RWPE1 (cell line): ENCODE results near the gene EGFLAM.

Experiments
- CTCF ChIA-PET: fragments of 350-600 bp; sonication (Branson Sonifier 250); formaldehyde crosslinking; extraction: SDS; loops from one replicate; lab custom pipeline; 2021; lab: Yijun Ruan, JAX
- POLR2A ChIA-PET: fragments of 400-600 bp; formaldehyde crosslinking; extraction: SDS; loops from one replicate; lab custom pipeline; 2020; ENCODE audit warnings: antibody characterized with exemption; ENCODE audit not compliant: low non-redundant PET; lab: Yijun Ruan, JAX
- DNase-seq: peaks from one replicate; pipeline ENCODE4 v3.0.0; 2012; ENCODE audit warnings: low spot score
- H3K27ac ChIP-seq: fragments of 450-650 bp; 2 replicates; pipeline ENCODE4 v1.5.1; 2017
- TF ChIP-seq, protein P1 (sequence below): fragments of 450-650 bp; conservative IDR thresholded peaks from 2 replicates; pipeline ENCODE4 v1.5.1; 2017; ENCODE audit warnings: low read depth, mild to moderate bottlenecking

The EGFLAM gene

DNA sequence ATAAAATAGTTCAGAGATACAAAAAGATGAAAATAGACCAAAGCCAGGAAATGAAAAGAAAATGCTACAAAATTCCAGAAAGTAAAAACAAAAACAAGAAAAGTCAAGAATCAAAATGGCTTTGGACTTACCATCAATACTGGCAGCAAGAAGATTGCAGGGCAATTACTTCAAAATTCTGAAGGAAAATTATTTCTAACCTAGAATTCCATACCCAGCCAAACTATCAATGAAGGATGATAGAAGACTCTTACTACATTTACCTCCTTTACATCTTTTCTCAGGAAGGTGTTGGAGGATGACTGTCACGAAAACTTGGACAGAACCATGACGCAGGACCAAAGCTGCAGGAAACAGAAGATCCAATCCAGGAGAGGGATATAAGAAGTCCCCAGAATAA, 46.8 kb downstream of the EGFLAM start:
- ChIA-PET CTCF (no interaction called here), POLR2A (no interaction called here)
- H3K27ac ChIP-seq, result no peak overlapping the region
- TF ChIP-seq, protein P1, sequence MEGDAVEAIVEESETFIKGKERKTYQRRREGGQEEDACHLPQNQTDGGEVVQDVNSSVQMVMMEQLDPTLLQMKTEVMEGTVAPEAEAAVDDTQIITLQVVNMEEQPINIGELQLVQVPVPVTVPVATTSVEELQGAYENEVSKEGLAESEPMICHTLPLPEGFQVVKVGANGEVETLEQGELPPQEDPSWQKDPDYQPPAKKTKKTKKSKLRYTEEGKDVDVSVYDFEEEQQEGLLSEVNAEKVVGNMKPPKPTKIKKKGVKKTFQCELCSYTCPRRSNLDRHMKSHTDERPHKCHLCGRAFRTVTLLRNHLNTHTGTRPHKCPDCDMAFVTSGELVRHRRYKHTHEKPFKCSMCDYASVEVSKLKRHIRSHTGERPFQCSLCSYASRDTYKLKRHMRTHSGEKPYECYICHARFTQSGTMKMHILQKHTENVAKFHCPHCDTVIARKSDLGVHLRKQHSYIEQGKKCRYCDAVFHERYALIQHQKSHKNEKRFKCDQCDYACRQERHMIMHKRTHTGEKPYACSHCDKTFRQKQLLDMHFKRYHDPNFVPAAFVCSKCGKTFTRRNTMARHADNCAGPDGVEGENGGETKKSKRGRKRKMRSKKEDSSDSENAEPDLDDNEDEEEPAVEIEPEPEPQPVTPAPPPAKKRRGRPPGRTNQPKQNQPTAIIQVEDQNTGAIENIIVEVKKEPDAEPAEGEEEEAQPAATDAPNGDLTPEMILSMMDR, result no peak
- no peak for DNase-seq

GRCh38 chr5:38307845-38308244, 49.5 kb downstream of the EGFLAM start:
- ChIA-PET CTCF (no interaction called here), POLR2A (no interaction called here)
- no peak overlapping the region for H3K27ac ChIP-seq
- TF ChIP-seq, protein P1, result no peak
- DNase-seq, result no peak

DNA sequence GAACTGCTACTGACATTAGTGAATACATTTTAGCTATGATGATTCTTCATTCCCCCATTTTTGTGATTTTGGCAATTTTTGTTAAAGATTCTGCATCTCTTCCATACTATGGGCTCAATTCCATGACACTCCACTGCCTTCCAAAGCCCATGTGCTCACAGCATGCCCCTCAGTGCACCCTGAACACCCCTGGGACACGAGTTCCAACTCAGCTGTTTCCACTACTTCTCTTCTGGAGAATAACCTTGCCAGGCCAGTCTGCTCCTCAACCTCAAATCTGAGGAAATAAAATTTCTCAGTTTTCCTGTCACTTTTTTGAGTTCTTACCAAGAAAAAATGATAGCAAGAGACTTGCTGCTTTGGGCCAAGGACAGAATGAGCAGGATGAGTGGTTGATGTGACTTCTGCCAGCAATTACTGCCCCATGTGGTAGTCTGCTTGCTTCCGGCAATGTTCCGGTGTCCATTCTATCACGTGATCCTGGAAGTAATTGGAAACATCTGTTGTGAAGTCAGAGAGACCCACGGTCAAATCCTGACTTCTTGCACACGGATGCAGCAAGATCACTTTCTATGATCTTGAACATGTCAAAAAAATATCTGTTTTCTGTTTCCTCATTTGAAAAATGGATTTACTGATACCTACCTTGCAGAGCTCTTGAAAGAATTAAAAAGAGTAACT, 58.3 kb downstream of the EGFLAM start:
- POLR2A ChIA-PET, result no interaction called here
- no peak for DNase-seq
- TF ChIP-seq, protein P1, result no peak
- CTCF ChIA-PET, result no interaction called here
- H3K27ac ChIP-seq, result no peak overlapping the region

DNA sequence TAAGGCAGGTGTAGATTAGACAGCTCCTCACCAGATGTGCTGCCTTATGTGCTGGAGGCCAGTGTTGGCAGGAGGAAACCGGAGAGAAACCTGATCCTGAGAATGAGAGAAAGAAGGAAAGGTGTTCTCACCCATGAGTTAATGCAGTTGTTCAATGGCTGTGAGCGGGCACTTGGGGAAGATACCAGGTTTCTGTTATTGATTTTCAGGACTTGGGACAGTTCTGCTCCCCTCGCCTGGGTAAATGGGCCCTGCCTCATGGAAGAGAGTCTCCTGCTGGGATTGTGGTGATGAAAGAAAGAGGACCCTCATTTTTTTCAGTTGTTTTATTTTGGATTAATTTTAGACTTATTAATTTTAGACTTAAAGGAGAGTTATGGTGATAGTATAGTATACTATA, 59.5 kb downstream of the EGFLAM start:
- POLR2A ChIA-PET, result no interaction called here
- TF ChIP-seq, protein P1, result no peak
- DNase-seq, result no peak
- no peak overlapping the region for H3K27ac ChIP-seq
- CTCF ChIA-PET, result no interaction called here

GRCh38 chr5:38319491-38319890, 61.1 kb downstream of the EGFLAM start:
- H3K27ac ChIP-seq, result no peak overlapping the region
- POLR2A ChIA-PET, result no interaction called here
- TF ChIP-seq, protein P1, result no peak
- CTCF ChIA-PET, result no interaction called here
- DNase-seq, result no peak

- no peak for DNase-seq
- POLR2A ChIA-PET, result no interaction called here
- CTCF ChIA-PET, result no interaction called here
- TF ChIP-seq, protein P1, result no peak
- H3K27ac ChIP-seq, result no peak overlapping the region
These were observed 63.6 kb downstream of the EGFLAM start for GRCh38 chr5:38321978-38322377.
